ENCODE data around the gene PTOV1.

Gene PTOV1

GRCh38 chr19:49850487-49851342, at the start of gene PTOV1:
Gene PTOV1, plus strand, starts transcription at chr19:49851159.
- peak; percentile 86 for DNase-seq

- DNase-seq = no peak
Observed at GRCh38 chr19:49801401-49801888, 49.5 kb upstream of the PTOV1 start.

GRCh38 chr19:49801966-49802661, 48.8 kb upstream of the PTOV1 start:
- DNase-seq = peak; percentile 59

DNA sequence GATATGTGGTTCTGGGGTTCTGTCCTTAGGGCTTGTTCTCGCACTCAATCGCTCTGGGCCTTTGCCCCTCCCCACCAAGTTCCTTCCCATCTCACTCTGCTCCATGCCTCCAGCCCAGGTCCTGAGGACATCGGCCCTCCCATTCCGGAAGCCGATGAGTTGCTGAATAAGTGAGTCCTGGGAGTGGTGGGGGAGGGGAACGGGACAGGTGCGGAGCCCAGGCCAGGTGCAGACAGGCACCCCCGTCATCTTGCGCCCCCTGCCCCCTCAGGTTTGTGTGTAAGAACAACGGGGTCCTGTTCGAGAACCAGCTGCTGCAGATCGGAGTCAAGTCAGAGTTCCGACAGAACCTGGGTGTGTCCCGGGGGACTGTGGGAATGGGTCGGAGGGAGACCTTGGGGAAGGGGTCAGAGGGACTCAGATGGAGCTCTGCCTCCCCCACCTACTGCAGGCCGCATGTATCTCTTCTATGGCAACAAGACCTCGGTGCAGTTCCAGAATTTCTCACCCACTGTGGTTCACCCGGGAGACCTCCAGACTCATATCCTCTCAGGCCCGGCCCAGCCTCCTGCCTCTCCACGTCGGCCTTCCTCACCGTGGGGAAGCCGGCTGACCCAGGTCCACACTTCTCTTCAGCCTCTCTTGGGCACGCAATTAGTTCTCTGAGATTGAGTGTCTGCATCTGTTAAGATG, 48.0 kb upstream of the PTOV1 start:
- DNase-seq = no peak

GRCh38 chr19:49803529-49803856, 47.5 kb upstream of the PTOV1 start:
- DNase-seq = no peak

DNA sequence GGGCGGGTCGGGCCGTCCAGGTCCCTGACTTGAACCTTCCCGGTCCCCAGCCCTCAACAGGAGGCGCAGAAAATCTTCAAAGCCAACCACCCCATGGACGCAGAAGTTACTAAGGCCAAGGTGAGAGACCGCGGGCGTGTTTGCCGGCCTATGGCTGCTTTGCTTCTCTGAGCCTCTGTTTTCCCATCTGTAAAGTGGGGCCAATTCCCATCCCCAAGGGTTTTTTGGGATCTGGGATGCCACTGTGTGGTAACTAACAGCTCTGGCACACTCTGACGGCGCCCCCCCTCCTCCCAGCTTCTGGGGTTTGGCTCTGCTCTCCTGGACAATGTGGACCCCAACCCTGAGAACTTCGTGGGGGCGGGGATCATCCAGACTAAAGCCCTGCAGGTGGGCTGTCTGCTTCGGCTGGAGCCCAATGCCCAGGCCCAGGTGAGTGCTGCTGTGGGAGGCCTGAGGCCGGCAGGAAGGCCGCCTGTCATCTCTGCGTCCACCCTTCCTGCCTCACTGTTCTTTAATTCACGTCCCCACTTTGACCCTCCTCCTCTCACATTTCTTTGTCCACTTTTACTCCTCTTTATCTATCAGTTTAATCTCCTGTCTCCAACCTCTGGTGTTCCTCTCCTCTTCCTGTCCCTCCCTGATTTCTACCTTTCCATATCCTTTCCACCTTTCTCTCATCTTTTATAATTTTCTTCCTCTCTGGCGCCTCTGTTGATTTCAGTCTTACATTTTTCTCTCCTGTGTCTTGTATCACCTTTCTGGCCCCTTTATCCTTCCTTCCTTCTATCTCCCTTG, 44.9 kb upstream of the PTOV1 start:
- no peak for DNase-seq

- no peak for DNase-seq
Observed at GRCh38 chr19:49806620-49806959, 44.4 kb upstream of the PTOV1 start.

DNA sequence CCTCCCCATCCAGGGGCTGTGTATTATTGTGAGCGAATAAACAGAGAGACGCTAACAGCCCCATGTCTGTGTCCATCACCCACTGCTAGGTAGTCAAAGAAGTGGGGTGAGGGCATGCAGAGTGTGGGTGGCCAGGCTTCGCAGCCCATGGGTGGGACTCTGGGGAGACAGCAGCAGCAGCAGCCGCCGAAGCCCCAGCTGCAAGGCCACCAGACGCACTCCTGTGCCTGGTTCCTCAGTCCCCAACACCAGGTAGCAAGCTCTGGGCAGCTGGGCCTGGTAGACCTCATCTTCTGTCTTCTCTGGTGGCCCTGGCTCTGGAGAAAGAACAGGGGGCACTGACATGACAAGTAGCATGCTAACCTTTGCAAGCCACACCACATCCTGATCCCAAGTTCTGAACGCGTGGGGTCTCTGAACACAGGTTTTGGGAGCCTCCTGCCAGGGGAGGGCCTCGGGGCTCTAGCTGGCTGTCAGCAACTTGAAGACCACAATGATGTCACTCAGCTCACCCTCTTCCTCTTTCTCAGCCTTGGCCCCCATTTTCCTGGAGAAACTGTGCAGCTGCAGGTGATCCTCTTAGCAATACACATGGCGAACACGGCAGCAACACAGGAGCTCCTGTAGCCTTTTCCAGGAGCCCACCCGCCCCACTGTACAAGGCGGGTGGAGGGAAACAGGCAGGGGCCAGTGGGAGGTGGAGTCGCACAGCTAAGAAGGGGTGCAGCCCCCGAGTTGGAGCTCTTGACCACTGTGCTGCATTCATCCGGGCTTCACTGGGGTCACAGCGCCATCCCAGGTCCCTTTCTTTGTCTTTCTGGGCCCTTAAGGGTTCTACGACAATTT, 43.7 kb upstream of the PTOV1 start:
- no peak for DNase-seq

GRCh38 chr19:49807904-49808675, 42.9 kb upstream of the PTOV1 start:
- DNase-seq = no peak

- DNase-seq = peak; percentile 66
Observed at GRCh38 chr19:49808711-49809159, 42.2 kb upstream of the PTOV1 start.

DNA sequence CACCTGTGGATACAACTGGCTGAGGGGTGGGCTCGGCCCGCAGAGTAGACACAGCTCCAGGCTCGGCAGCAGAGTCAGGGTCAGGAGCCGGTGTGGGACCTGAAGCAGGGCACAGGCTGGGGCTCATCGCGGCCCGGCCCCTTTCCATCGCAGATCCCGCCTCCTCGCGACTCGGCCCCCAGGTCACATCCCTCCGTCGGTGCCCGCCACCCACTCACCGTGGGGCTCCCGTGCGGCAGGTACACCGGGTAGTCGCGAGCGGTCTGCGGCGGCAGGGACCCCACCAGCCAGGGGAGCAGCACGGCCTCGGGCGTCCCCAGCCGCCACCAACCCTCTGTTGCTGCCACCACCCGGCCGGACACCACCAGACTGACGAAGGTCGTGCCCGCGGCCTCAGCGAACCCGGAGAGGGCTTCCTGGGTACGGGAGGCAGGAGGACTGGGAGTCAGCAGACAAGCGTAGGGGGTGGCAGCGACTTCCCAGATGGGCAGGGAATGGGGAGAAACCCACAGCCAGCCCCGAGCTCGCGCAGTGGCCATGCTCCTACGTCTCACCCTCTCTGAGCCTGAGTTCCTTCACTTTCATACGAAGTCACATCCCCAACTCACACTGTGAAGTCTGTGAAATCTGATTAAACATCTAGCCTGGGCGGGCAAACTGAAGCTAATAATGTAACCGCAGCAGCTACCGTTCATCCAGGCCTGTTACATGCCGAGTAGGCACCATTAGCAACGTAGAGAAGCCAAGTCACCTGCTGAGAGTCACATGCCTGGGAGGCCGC, 41.6 kb upstream of the PTOV1 start:
- DNase-seq = no peak

DNA sequence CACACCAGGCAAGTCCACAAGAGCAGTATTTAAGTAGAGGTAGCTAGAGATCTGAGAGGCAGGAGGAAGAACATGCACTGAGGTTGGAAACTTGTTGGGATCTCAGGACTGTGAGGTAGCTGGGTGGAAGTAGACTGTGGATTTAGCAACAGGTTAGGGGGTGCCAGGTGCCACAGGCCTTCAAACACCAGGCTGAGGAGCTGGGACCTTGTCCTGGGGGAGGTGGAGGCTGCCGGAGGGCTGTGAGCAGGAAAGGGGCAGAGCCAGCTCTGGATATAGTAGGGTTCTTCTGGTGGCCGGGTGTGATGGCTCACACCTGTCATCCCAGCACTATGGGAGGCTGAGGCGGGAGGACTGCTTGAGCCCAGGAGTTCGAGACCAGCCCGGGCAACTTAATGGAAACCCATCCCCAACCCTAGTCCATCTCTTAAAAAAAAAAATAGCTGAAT, 41.0 kb upstream of the PTOV1 start:
- DNase-seq = no peak

DNA sequence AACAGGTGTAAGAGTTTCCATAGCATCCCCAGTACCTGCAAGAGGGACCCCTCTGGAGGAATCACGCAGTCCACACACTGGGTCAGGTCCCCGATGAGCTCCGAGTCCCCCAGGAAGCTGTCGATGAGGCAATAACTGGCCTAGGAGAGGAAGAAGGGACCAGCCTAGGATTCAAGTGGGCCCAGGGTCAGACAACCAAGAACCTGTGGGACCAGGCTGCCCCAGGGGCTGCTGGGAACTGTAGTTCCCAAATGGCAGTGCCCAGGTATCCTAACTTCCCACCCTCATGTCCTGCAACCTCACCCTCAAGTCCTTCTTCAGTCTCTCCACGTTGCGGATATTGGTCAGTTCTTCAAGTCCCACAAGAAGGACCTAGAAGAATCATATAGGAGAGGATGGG, 39.6 kb upstream of the PTOV1 start:
- DNase-seq = no peak

- DNase-seq = no peak
Observed at GRCh38 chr19:49812452-49812996, 38.4 kb upstream of the PTOV1 start.

DNA sequence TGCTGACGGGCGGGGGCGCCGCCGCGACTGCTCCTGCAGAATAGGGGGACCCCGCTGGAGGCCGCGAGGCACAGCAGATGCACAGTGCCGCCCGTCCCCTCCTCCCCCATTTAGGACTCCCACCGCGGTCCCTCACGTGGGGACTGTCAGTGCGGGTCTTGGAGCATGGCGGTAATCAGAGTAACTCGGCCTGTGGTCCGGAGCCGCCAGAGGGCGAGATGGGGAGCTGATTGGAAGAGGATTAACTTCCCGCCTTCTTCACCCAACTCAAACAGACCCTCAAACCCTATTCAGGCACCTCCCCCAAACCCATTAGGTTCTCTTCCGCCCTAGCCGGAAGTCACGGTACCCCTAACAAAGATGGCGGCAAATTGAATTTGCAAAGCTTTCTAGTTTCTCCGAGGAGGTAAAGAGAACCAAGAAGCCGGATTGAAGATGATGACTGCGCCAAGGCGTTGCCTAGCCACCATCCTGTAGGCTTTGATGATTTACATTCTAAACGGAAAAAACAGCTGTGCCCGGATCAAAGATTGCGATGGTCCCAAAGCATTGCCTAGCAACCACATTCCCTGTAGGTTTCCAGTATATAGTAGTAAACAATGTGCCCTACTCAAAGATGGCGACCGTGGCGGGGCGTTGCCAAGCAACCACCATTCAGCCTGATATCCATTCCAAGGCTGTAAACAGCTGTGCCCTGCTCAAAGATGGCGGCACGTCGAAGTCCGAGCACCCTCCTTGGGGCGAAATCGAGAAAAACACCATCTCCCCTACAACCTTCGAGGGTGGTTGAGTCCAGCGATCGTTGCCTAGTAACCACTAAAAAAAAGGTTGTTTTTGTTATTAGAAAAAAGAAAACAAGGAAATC, 37.7 kb upstream of the PTOV1 start, which contains the start of gene FUZ:
Gene FUZ, minus strand, starts transcription at position 296 of the 865 bp plus-strand sequence. Its CDS starts 186 bp downstream, at position 110.
- peak; percentile 99 for DNase-seq

- DNase-seq = peak; percentile 15
Observed at GRCh38 chr19:49814010-49814409, 36.9 kb upstream of the PTOV1 start.

- DNase-seq = no peak
Observed at GRCh38 chr19:49816590-49816989, 34.4 kb upstream of the PTOV1 start.

- DNase-seq = peak; percentile 75
Observed at GRCh38 chr19:49817964-49818648, 32.9 kb upstream of the PTOV1 start, which contains the start of gene MED25. Gene MED25, plus strand, starts transcription at chr19:49818289. Its CDS starts 53 bp downstream, at chr19:49818342.
